SK-N-SH (cell line): ENCODE data around the gene SCGB3A1. TPM values are rescaled to one million over a fixed set of nuclear protein-coding genes. Genes with fewer than 3 reads are reported as not detected.

Source experiments
- CTCF ChIA-PET: fragments of 300-600, 350-600 bp; formaldehyde crosslinking; extraction: SDS; loops from one replicate; lab custom pipeline; 2021; lab: Yijun Ruan, JAX
- POLR2A ChIA-PET: fragments of 350-600 bp; sonication (Branson Sonifier 250); formaldehyde crosslinking; extraction: SDS; loops from one replicate; lab custom pipeline; 2020; ENCODE audit warnings: antibody characterized with exemption, inconsistent platforms; lab: Yijun Ruan, JAX
- DNase-seq: peaks from one replicate; pipeline ENCODE4 v3.0.0; 2012
- H2AFZ ChIP-seq: fragments of 200-600 bp; sonication (generic); 2 replicates; pipeline ENCODE4 v1.8.1; 2016; ENCODE audit warnings: antibody characterized with exemption, mild to moderate bottlenecking, low read depth
- H3F3A ChIP-seq: fragments of 200-600 bp; sonication (generic); replicated peaks from 2 replicates; pipeline ENCODE3; 2016; ENCODE audit warnings: antibody characterized with exemption, mild to moderate bottlenecking; ENCODE audit not compliant: insufficient read depth
- H3K27ac ChIP-seq, 2 experiments: fragments of 200-500 bp in 1 of 2; fragments of 200-600 bp in 1 of 2; sonication (Bioruptor generic) in 1 of 2; sonication (generic), shearing (Covaris generic) in 1 of 2; 2 replicates each; pipeline versions ENCODE4 v1.5.1 to v1.6.1; 2014 to 2016; ENCODE audit warnings: low read depth in 2 of 2, inconsistent platforms in 1 of 2, low read length in 1 of 2, mild to moderate bottlenecking in 1 of 2, mixed read lengths in 1 of 2
- H3K27me3 ChIP-seq: fragments of 200-600 bp; sonication (generic), shearing (Covaris generic); 2 replicates; pipeline ENCODE4 v1.6.1; 2016; ENCODE audit warnings: mixed run types; ENCODE audit not compliant: insufficient read depth
- H3K36me3 ChIP-seq, 2 experiments: fragments of 200-500 bp in 1 of 2; fragments of 200-600 bp in 1 of 2; sonication (Bioruptor generic) in 1 of 2; sonication (generic) in 1 of 2; replicated peaks in 1 of 2; 2 replicates each; pipeline versions ENCODE3 to v1.5.1; 2014 to 2016; ENCODE audit warnings: low read length in 1 of 2, mild to moderate bottlenecking in 1 of 2; ENCODE audit not compliant: insufficient read depth in 2 of 2, control insufficient read depth in 1 of 2
- H3K4me1 ChIP-seq, 2 experiments: fragments of 200-500 bp in 1 of 2; fragments of 200-600 bp in 1 of 2; sonication (Bioruptor generic) in 1 of 2; sonication (generic), shearing (Covaris generic) in 1 of 2; 2 replicates each; pipeline versions ENCODE4 v1.5.1 to v1.6.1; 2014 to 2016; ENCODE audit warnings: low read depth in 1 of 2, low read length in 1 of 2, mixed run types in 1 of 2; ENCODE audit not compliant: insufficient read depth in 2 of 2, control insufficient read depth in 1 of 2
- H3K4me2 ChIP-seq: fragments of 200-600 bp; sonication (generic), shearing (Covaris generic); 2 replicates; pipeline ENCODE4 v1.6.1; 2017; ENCODE audit warnings: mixed run types
- H3K4me3 ChIP-seq, 2 experiments: fragments of 200-500 bp in 1 of 2; fragments of 200-600 bp in 1 of 2; sonication (Bioruptor generic) in 1 of 2; sonication (generic), shearing (Covaris generic) in 1 of 2; 2 replicates each; pipeline versions ENCODE4 v1.5.1 to v1.8.1; 2014 to 2016; ENCODE audit warnings: low read depth in 2 of 2, inconsistent platforms in 1 of 2, low read length in 1 of 2, mild to moderate bottlenecking in 1 of 2, mixed read lengths in 1 of 2, moderate library complexity in 1 of 2
- H3K79me2 ChIP-seq: fragments of 200-600 bp; sonication (generic); 2 replicates; pipeline ENCODE4 v1.8.1; 2017; ENCODE audit warnings: mild to moderate bottlenecking; ENCODE audit not compliant: insufficient read depth
- H3K9ac ChIP-seq: fragments of 200-600 bp; sonication (generic); 2 replicates; pipeline ENCODE4 v1.6.1; 2017; ENCODE audit warnings: mixed run types
- H3K9me2 ChIP-seq: fragments of 200-600 bp; sonication (generic); 2 replicates; pipeline ENCODE4 v1.6.1; 2017; ENCODE audit warnings: mixed run types
- H3K9me3 ChIP-seq: fragments of 200-600 bp; sonication (generic); 2 replicates; pipeline ENCODE4 v1.6.1; 2017; ENCODE audit warnings: mixed run types, mild to moderate bottlenecking, moderate library complexity
- H4K20me1 ChIP-seq: fragments of 200-600 bp; sonication (generic); 2 replicates; pipeline ENCODE4 v1.6.1; 2017; ENCODE audit warnings: mild to moderate bottlenecking, mixed run types; ENCODE audit not compliant: insufficient read depth
- CHD2 ChIP-seq: fragments of 150-350 bp; IDR thresholded peaks from 2 replicates; pipeline ENCODE4 v1.6.1; 2018; ENCODE audit warnings: low read length; ENCODE audit not compliant: partially characterized antibody
- CTCF ChIP-seq: fragments of 200-600 bp; sonication (generic); IDR thresholded peaks from 2 replicates; pipeline ENCODE4 v1.6.1; 2017; ENCODE audit warnings: antibody characterized with exemption, mild to moderate bottlenecking, moderate library complexity
- ELF1 ChIP-seq: IDR thresholded peaks from 2 replicates; pipeline ENCODE4 v1.4.0; 2012
- EP300 ChIP-seq, 2 experiments: IDR thresholded peaks; 2 replicates each; pipeline versions ENCODE4 v1.4.0 to v1.6.1; 2012; ENCODE audit warnings: borderline replicate concordance in 1 of 2, low read depth in 1 of 2, low read length in 1 of 2
- FOXJ3 ChIP-seq: sonication (generic); formaldehyde crosslinking; IDR thresholded peaks from 2 replicates; pipeline ENCODE4 v1.5.1; 2020; ENCODE audit warnings: mild to moderate bottlenecking, missing genetic modification reagents
- FOXM1 ChIP-seq: IDR thresholded peaks from 2 replicates; pipeline ENCODE4 v1.4.0; 2012; ENCODE audit warnings: low read depth, mild to moderate bottlenecking
- JUND ChIP-seq: IDR thresholded peaks from 2 replicates; pipeline ENCODE4 v1.4.0; 2012
- MAX ChIP-seq: IDR thresholded peaks from 2 replicates; pipeline ENCODE4 v1.4.0; 2012; ENCODE audit warnings: low read depth
- NFIC ChIP-seq: IDR thresholded peaks from 2 replicates; pipeline ENCODE4 v1.4.0; 2012; ENCODE audit warnings: borderline replicate concordance
- PBX3 ChIP-seq: IDR thresholded peaks from 2 replicates; pipeline ENCODE4; 2012
- RCOR1 ChIP-seq: fragments of 150-350 bp; IDR thresholded peaks from 2 replicates; pipeline ENCODE4 v1.6.1; 2017; ENCODE audit warnings: antibody characterized with exemption, low read length
- RFX5 ChIP-seq: IDR thresholded peaks from 2 replicates; pipeline ENCODE4 v1.6.1; 2012; ENCODE audit warnings: mild to moderate bottlenecking, improper control_type of control experiment, low read length
- RXRA ChIP-seq: IDR thresholded peaks from 2 replicates; pipeline ENCODE4 v1.4.0; 2012; ENCODE audit warnings: low read depth, mild to moderate bottlenecking, borderline replicate concordance
- SIN3A ChIP-seq: IDR thresholded peaks from 2 replicates; pipeline ENCODE4 v1.6.1; 2012; ENCODE audit warnings: low read depth, mild to moderate bottlenecking, low read length, moderate library complexity, borderline replicate concordance
- SMC3 ChIP-seq: IDR thresholded peaks from 2 replicates; pipeline ENCODE4 v1.6.1; 2012; ENCODE audit warnings: low read depth, low read length, improper control_type of control experiment
- TAF1 ChIP-seq: IDR thresholded peaks from 2 replicates; pipeline ENCODE4 v1.6.1; 2012; ENCODE audit warnings: low read depth, mild to moderate bottlenecking, low read length, moderate library complexity, borderline replicate concordance
- TCF12 ChIP-seq: IDR thresholded peaks from 2 replicates; pipeline ENCODE4 v1.4.0; 2012
- ZBTB33 ChIP-seq: IDR thresholded peaks from 2 replicates; pipeline ENCODE4 v1.4.0; 2012; ENCODE audit warnings: low read depth, borderline replicate concordance
- WGBS: methylation state at CpG from one replicate; pipeline ENCODE4 v1.1.6; 2017; ENCODE audit warnings: low lambda C conversion rate; 5-methylcytosine and 5-hydroxymethylcytosine counted together
- polyA plus RNA-seq, 3 experiments: library from polyadenylated mRNA; depleted of rRNA; stranded (reverse); fragments of >200 nt; gene quantifications; 2 replicates each; pipeline ENCODE4 v1.2.3, GENCODE V29; 2012

The SCGB3A1 gene
- polyA plus RNA-seq, 1 of the 3 experiments (the other 2 are of a cell fraction): not detected

GRCh38 chr5:180575571-180575970 is 15.7 kb downstream of the SCGB3A1 start:
- H3K4me1 ChIP-seq: 0 out of 4 replicates have a peak, but pooled peaks cover 0 to 9% of the 10 kb centered on the region in 2 experiments
- H3K4me3 ChIP-seq: no peak overlapping the region
- H3K36me3 ChIP-seq: peaks cover 35 to 49% of the 10 kb centered on the region in 2 experiments
- H3F3A ChIP-seq: peaks cover 5% of the 10 kb centered on the region
- no peaks in the 10 kb centered on the region for H3K27me3 ChIP-seq
- H3K9ac ChIP-seq: no peak overlapping the region
- H4K20me1 ChIP-seq: no peaks in the 10 kb centered on the region
- CTCF ChIA-PET: interaction anchor here (1.1 to 1.6 kb wide), 4 partner anchors 10 to 247 kb away, joined by 3 to 5 read pairs (median 3); no protein-coding TSS in a partner anchor
- no peaks in the 10 kb centered on the region for H3K9me3 ChIP-seq
- DNase-seq: no peak
- H3K79me2 ChIP-seq: no peaks in the 10 kb centered on the region
- H3K27ac ChIP-seq: peak overlapping the region in 1 of 2 experiments; percentile 16; a peak in 1 of 4 replicates
- WGBS: 75% methylated on average over 2 of the region's 2 CpGs
- H3K4me2 ChIP-seq: no peak overlapping the region
- H2AFZ ChIP-seq: no peak overlapping the region
- H3K9me2 ChIP-seq: no peaks in the 10 kb centered on the region
- POLR2A ChIA-PET: no interaction called here
- TF ChIP-seq RFX5: no peak
- TF ChIP-seq SMC3: no peak
- TF ChIP-seq JUND: no peak
- no peak for TF ChIP-seq PBX3
- no peak for TF ChIP-seq TAF1
- TF ChIP-seq CTCF: no peak
- TF ChIP-seq RCOR1: no peak
- no peak for TF ChIP-seq NFIC
- TF ChIP-seq ELF1: no peak
- TF ChIP-seq ZBTB33: no peak
- TF ChIP-seq MAX: no peak
- no peak for TF ChIP-seq SIN3A
- no peak for TF ChIP-seq EP300 (IDR thresholded peaks at IDR 0.05; ENCODE audit: borderline replicate concordance in 1 of 2, low read depth in 1 of 2, low read length in 1 of 2)
- TF ChIP-seq RXRA: no peak
- no peak for TF ChIP-seq CHD2
- TF ChIP-seq TCF12: no peak
- TF ChIP-seq FOXM1: no peak
- no peak for TF ChIP-seq FOXJ3 (CRISPR knock-in tag)
